Astrocyte (in vitro differentiated cells and primary cell): ENCODE results near the gene GPR82. TPM values are rescaled to one million over a fixed set of nuclear protein-coding genes. Genes with fewer than 3 reads are reported as not detected.

Experiments used
- DNase-seq: peaks from one replicate; pipeline ENCODE4 v3.0.0-alpha.2; 2010; ENCODE audit warnings: low read depth
- FAIRE-seq: peaks from 2 replicates; lab custom pipeline; 2011; peaks lifted over from hg19 to GRCh38; lab: Jason Lieb, UNC
- H2AFZ ChIP-seq: 2 replicates; pipeline ENCODE4 v1.6.0; 2012; ENCODE audit warnings: low read depth, low read length, inconsistent platforms
- H3K27ac ChIP-seq: 2 replicates; pipeline ENCODE4 v1.5.1; 2011; ENCODE audit warnings: low read depth, low read length, inconsistent platforms
- H3K27me3 ChIP-seq: 2 replicates; pipeline ENCODE4 v1.6.0; 2011; ENCODE audit warnings: low read length, inconsistent platforms; ENCODE audit not compliant: insufficient read depth
- H3K36me3 ChIP-seq: 2 replicates; pipeline ENCODE4 v1.5.1; 2011; ENCODE audit warnings: low read length, inconsistent platforms; ENCODE audit not compliant: insufficient read depth
- H3K4me1 ChIP-seq: 2 replicates; pipeline ENCODE4 v1.5.1; 2011; ENCODE audit warnings: low read length, inconsistent platforms; ENCODE audit not compliant: insufficient read depth
- H3K4me2 ChIP-seq: 2 replicates; pipeline ENCODE4 v1.6.0; 2012; ENCODE audit warnings: low read length, inconsistent platforms
- H3K4me3 ChIP-seq: 2 replicates; pipeline ENCODE4 v1.5.1; 2011; ENCODE audit warnings: low read depth, mild to moderate bottlenecking, low read length, inconsistent platforms; ENCODE audit not compliant: insufficient read depth
- H3K79me2 ChIP-seq: 2 replicates; pipeline ENCODE4 v1.6.0; 2012; ENCODE audit warnings: mild to moderate bottlenecking, low read length, inconsistent platforms; ENCODE audit not compliant: insufficient read depth
- H3K9ac ChIP-seq: 2 replicates; pipeline ENCODE4 v1.6.0; 2012; ENCODE audit warnings: mild to moderate bottlenecking, low read length, inconsistent platforms
- H3K9me3 ChIP-seq: 2 replicates; pipeline ENCODE4 v1.5.1; 2012; ENCODE audit warnings: low read depth, mild to moderate bottlenecking, low read length, inconsistent platforms; ENCODE audit not compliant: insufficient read depth
- H4K20me1 ChIP-seq: 2 replicates; pipeline ENCODE4 v1.6.0; 2012; ENCODE audit warnings: low read length, inconsistent platforms; ENCODE audit not compliant: insufficient read depth
- H3K27ac Mint-ChIP-seq: one replicate; pipeline ENCODE4 v1.8.0; 2021; ENCODE audit warnings: mild to moderate bottlenecking, mixed read lengths; ENCODE audit not compliant: unreplicated experiment
- H3K27me3 Mint-ChIP-seq: one replicate; pipeline ENCODE4 v1.8.0; 2021; ENCODE audit warnings: low read depth, mixed read lengths; ENCODE audit not compliant: unreplicated experiment
- H3K36me3 Mint-ChIP-seq: one replicate; pipeline ENCODE4 v1.8.0; 2021; ENCODE audit warnings: low read depth, mixed read lengths; ENCODE audit not compliant: unreplicated experiment
- H3K4me1 Mint-ChIP-seq: one replicate; pipeline ENCODE4 v1.8.0; 2021; ENCODE audit warnings: low read depth, mixed read lengths; ENCODE audit not compliant: unreplicated experiment
- H3K4me3 Mint-ChIP-seq: one replicate; pipeline ENCODE4 v1.8.0; 2021; ENCODE audit warnings: mild to moderate bottlenecking, moderate library complexity, mixed read lengths; ENCODE audit not compliant: unreplicated experiment
- H3K9me3 Mint-ChIP-seq: one replicate; pipeline ENCODE4 v1.8.0; 2021; ENCODE audit warnings: mild to moderate bottlenecking, mixed read lengths; ENCODE audit not compliant: unreplicated experiment
- EZH2 ChIP-seq: IDR thresholded peaks from 2 replicates; pipeline ENCODE4 v1.6.1; 2012; ENCODE audit warnings: mild to moderate bottlenecking, low read length, inconsistent platforms; ENCODE audit not compliant: insufficient read depth
- total RNA-seq: library from RNA; stranded (reverse); gene quantifications from 2 replicates; pipeline ENCODE4 v1.2.1, GENCODE V29; 2021
- TF ChIP-seq, protein P1 (sequence below): IDR thresholded peaks from 2 replicates; pipeline ENCODE4 v1.5.1; 2011; ENCODE audit warnings: low read depth, mild to moderate bottlenecking, inconsistent platforms, low read length, moderate library complexity; ENCODE audit not compliant: insufficient read depth

The GPR82 gene
- total RNA-seq, 1 donor from 2014 or later, result not detected

DNA sequence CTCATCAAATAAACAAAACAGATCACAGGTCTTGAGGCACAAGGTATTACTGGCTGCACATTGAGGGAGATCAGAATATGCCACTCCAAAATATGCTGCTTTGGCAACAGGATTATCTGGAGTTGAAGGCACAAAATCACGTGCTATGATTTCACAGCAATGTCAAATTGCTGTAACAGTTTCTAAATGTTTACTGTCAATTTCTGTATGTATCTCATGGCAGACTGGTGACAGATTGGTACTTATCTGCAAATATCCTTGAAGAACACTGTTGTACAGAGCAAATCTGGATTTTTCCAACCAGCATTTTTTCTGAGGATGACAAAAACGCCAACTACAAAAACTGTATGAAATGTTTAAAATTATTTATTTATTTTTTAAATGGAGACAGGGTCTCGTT is 26.7 kb downstream of the GPR82 start:
- TF ChIP-seq, protein P1, sequence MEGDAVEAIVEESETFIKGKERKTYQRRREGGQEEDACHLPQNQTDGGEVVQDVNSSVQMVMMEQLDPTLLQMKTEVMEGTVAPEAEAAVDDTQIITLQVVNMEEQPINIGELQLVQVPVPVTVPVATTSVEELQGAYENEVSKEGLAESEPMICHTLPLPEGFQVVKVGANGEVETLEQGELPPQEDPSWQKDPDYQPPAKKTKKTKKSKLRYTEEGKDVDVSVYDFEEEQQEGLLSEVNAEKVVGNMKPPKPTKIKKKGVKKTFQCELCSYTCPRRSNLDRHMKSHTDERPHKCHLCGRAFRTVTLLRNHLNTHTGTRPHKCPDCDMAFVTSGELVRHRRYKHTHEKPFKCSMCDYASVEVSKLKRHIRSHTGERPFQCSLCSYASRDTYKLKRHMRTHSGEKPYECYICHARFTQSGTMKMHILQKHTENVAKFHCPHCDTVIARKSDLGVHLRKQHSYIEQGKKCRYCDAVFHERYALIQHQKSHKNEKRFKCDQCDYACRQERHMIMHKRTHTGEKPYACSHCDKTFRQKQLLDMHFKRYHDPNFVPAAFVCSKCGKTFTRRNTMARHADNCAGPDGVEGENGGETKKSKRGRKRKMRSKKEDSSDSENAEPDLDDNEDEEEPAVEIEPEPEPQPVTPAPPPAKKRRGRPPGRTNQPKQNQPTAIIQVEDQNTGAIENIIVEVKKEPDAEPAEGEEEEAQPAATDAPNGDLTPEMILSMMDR, result no peak
- no peak for TF ChIP-seq EZH2
- FAIRE-seq, result no peak
- Histone ChIP-seq H3K4me1 (no peaks in the 10 kb centered on the region), H3K27me3 (no peaks in the 10 kb centered on the region), H3K79me2 (no peaks in the 10 kb centered on the region), H3K36me3 (no peaks in the 10 kb centered on the region), H4K20me1 (no peaks in the 10 kb centered on the region), H3K4me3 (no peak overlapping the region), H2AFZ (no peak overlapping the region), H3K9ac (no peak overlapping the region), H3K27ac (no peak overlapping the region), H3K9me3 (no peaks in the 10 kb centered on the region), H3K4me2 (no peak overlapping the region)
- Mint-ChIP-seq H3K27ac (no peak overlapping the region), H3K4me1 (no peaks in the 10 kb centered on the region), H3K4me3 (no peak overlapping the region), H3K27me3 (no peaks in the 10 kb centered on the region), H3K36me3 (no peaks in the 10 kb centered on the region), H3K9me3 (no peaks in the 10 kb centered on the region)
- DNase-seq, result no peak

DNA sequence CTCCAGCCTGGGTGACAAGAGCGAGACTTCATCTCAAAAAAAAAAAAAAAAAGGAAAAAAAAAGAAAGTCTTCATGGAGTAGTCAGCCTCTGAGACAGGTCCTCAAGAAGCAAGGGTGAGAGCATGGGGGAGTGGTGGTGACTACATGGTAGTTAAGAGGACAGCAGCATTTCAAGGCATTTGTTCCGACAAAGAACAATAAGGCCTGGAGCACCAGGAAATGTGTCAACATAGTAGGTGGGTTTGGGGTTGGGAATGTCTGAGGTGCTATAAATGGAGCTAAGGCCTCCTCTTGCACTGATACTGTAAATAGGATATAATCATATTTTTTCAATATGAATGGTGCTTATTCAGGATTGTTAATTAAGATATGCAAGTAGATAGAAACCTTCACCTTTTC is 34.4 kb downstream of the GPR82 start:
- H3K27ac Mint-ChIP-seq, result no peak overlapping the region
- no peak for TF ChIP-seq EZH2
- DNase-seq (no peak), FAIRE-seq (peak; percentile 62)
- H3K9ac ChIP-seq, result no peak overlapping the region
- H3K27me3 Mint-ChIP-seq, result no peaks in the 10 kb centered on the region
- H3K4me3 ChIP-seq, result no peak overlapping the region
- no peaks in the 10 kb centered on the region for H4K20me1 ChIP-seq
- H3K79me2 ChIP-seq, result no peaks in the 10 kb centered on the region
- no peaks in the 10 kb centered on the region for H3K9me3 ChIP-seq
- H3K4me1 Mint-ChIP-seq, result peaks cover 10% of the 10 kb centered on the region
- no peaks in the 10 kb centered on the region for H3K27me3 ChIP-seq
- H3K36me3 Mint-ChIP-seq, result no peaks in the 10 kb centered on the region
- no peak overlapping the region for H3K27ac ChIP-seq
- H3K4me3 Mint-ChIP-seq, result no peak overlapping the region
- no peaks in the 10 kb centered on the region for H3K36me3 ChIP-seq
- no peaks in the 10 kb centered on the region for H3K4me1 ChIP-seq
- no peaks in the 10 kb centered on the region for H3K9me3 Mint-ChIP-seq
- H3K4me2 ChIP-seq, result no peak overlapping the region
- no peak overlapping the region for H2AFZ ChIP-seq

DNA sequence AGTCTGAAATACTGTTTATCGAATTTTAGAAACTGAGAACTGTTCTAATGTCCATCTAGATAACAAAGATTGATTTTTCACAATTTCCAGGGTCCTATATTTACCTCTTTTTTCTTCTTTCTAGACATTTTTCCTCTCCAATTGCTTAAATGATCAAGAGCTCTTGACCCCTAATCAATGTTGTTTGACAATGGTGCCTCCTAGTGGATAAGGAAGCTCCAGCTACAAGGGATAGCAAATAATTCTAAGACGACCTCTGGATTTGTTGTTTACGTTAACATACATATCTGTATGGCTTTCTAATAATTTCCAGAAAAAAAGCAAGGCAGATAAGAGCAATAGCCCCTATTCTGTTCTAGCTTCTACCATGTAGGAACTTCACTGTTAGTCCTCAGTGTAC is 35.8 kb downstream of the GPR82 start:
- H3K79me2 ChIP-seq, result no peaks in the 10 kb centered on the region
- no peaks in the 10 kb centered on the region for H3K4me1 ChIP-seq
- no peak for DNase-seq
- H4K20me1 ChIP-seq, result no peaks in the 10 kb centered on the region
- Mint-ChIP-seq H3K9me3 (no peaks in the 10 kb centered on the region), H3K4me1 (peaks cover 12% of the 10 kb centered on the region), H3K27ac (no peak overlapping the region), H3K36me3 (no peaks in the 10 kb centered on the region), H3K27me3 (no peaks in the 10 kb centered on the region), H3K4me3 (no peak overlapping the region)
- H3K4me2 ChIP-seq, result no peak overlapping the region
- no peaks in the 10 kb centered on the region for H3K27me3 ChIP-seq
- no peak overlapping the region for H3K27ac ChIP-seq
- H2AFZ ChIP-seq, result no peak overlapping the region
- no peak overlapping the region for H3K9ac ChIP-seq
- peak; percentile 86 for FAIRE-seq
- TF ChIP-seq, protein P1, result peak; percentile 26
- no peak for TF ChIP-seq EZH2
- H3K4me3 ChIP-seq, result no peak overlapping the region
- no peaks in the 10 kb centered on the region for H3K9me3 ChIP-seq
- no peaks in the 10 kb centered on the region for H3K36me3 ChIP-seq
